OCI-M1 (cell line): Measurements from ENCODE around the gene HSD17B14.

Experiments used
- DNase-seq: peaks from one replicate; lab custom pipeline; 2025; lab: John Stamatoyannopoulos, UW

Gene HSD17B14

DNA sequence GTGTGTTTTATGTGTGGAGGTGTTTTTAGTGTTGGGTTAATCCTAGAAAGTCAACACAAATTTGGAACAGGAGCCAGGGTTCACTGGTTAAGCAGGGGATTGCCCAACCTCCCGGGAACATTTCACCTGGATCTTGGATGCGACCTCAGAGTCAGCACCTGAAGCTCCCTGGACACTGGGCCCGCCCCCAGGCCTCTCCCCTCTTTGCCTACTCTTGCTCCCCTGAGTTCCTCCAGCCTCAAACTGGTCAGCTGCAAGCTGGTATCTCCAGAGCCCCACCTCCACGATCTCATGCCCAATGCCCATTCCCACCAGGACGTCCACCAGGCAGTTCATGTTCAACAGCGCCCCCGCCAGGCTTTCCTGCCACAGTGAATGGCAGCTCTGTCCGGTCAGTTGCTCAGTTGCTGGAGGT lies 9.7 kb downstream of the HSD17B14 start:
- no peak for DNase-seq

DNA sequence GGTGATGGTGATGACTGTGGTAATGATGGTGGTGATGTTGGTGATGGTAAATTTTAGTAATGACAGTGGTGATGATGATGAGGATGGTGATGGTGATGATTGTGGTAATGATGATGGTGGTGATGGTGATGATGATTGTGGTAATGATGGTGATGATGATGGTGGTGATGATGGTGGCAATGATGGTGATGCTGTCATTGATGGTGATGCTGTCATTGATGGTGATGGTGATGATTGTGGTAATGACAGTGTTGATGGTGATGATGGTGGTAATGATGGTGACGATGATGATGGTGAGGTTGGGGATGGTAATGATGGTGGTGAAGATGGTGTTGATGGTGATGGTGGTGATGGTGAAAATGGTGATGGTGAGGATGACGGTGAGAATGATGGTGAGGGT lies 13.8 kb downstream of the HSD17B14 start:
- DNase-seq: no peak

DNA sequence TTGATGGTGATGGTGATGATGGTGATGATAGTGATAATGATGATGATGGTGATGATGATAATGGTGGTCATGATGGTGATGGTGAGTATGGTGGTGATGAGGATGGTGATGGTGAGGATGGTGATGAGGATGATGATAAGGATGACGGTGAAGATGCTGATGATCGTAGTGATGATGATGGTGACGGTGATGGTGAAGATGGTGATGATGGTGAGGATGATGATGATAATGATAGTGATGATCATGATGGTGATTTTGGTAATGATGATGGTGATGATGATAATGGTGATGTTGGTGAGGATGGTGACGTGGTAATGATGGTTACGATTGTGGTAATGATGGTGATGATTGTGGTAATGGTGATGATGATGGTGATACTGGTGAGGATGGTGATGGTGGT lies 14.7 kb downstream of the HSD17B14 start:
- no peak for DNase-seq

DNA sequence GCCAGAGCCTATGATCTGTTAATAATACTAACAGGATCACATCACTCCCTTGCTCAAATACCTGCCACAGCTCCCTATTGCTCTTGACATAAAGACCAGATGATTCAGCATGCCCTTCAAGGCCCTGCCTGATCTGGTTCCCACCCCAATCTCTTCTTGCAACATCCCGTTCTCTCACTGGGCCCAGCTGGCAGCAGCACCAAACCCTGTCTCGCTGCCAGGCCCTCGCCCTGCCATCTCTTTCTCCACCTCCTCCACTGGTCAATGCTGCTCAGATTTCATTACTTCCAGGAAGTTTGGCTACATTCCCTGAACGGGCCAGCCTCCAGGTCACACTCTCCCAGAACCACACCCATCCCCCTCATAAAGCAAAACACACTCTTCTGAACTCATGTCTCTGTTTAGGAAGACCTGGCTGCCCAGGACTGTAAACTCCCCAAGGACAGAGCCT lies 16.9 kb downstream of the HSD17B14 start:
- DNase-seq: peak; percentile 37

DNA sequence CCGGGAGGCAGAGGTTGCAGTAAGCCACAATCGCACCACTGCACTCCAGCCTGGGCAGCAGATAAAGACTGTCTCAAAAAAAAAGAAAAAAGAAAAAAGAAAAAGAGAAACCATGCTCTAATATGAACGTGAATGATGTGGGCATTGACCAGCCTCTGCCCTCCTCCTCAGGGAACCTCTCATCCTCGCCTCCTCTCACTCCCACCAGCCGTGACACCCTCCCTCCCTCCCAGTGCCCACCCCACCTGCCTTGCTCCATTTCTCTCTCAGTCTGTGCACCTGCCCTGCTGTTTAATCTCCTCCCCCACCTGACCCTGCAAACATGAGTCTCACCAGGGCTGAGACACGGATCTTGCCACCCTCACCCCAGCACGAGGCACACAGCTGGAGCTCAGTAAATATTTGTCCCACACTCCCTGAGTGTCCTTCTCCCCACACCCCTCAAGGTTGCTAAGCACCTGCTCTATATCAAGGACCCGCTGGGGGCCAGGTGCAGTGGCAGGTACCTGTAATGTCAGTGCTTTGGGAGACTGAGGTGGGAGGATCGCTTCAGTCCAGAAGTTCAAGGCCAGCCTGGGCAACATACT lies 18.0 kb downstream of the HSD17B14 start:
- no peak for DNase-seq

DNA sequence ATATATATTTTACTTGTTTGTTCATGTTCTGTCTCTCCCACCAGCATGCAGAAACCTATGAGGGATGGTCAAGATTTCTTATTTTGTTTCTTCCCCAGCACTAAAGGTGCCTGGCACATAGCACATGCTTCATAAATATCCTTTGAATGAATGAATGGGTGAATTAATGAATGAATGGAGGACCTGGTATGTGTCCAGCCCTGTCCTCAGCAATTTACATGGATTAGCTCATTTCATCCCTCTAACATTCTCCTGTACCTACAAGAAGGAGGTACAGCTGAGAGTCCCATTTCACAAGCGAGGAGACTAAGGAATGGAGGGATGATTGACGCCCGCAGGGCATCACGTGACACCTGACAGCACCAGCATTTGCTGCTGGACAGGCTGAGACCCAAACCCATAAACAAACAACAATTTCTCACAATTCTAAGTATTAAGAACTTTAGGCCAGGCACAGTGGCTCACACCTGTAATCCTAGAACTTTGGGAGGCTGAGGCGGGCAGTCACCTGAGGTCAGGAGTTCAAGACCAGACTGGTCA lies 18.6 kb downstream of the HSD17B14 start:
- no peak for DNase-seq

DNA sequence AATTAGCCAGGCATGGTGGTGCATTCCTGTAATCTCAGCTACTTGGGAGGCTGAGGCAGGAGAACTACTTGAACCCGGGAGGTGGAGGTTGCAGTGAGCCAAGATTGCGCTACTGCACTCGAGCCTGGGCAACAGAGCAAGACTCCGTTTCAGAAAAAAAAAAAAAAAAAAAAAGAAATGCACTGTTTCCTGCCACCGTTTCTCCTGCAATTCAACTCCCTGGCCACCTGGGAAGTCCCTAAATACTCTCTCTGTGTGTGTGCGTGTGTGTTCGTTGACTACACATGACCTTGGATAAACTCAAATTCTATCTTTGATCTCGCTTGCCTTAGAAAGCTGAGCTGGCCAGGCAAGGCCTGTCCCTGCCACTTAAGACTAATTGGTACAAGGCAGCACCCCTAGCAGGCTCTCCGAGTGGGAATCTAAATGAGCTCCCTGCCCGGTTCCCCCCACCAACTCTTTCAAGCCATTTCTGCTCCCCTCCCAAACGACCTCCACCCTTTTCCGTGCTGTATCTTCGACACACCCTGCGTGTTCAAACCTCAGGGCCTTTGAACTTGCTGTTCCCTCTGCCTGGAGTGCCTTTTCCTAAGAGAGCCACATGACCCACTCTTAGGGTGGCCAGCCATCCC lies 20.3 kb downstream of the HSD17B14 start:
- DNase-seq: peak; percentile 52

DNA sequence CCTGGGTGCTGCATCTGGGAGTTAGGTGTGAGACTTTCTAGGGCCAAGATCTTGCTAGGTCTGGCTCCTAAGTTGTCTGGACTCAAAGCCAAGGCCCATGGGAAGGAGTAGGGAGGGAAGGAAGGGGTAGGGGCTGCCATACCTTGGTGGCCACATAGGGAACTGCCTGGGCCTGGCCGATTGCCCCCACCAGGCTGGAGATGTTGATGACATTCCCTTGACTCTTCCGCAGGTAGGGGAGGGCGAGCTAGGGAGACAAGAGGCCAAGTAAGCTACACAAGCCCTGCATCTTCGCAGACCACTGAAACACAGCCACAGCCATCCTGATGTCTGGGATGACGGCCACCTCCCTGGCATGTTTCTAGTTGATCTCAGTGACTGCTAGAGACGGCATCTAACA lies 21.4 kb downstream of the HSD17B14 start:
- DNase-seq: no peak

DNA sequence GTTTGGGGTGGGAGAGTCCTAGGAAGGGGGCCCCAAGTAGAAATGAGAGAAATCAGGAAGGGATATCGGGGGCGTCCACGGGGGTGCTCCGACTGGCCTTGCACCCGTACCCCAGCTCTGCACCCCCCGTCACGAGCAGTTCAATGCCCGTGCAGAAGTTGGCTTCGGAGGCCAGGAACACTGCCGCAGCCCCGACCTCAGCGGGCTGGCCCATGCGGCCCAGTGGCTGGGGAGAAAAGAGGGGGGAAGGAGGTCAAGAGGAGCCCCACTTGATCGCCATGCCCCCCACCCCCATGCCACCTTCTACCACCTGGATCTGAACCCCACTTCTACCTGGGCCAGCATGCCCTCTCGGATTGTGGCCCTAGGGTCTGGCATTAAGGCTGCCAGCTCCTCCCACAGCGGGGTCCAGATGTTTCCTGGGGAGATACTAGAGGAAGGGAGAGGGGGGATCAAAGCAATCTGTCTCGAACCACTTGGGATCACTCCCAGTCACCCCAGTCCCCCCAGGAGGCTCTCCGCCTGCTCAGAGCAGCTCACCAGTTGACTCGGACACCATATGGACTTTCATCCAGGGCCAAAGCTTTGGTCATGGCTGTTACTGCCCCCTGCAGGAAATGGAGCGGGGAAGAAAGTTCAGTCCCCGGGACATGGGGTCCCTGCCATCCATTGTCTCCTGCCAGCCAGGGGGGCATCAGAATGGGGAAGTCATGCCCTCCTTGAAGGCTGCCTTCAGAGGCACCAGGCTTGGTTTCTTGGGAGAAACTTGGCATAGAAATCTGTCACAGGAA lies 23.0 kb downstream of the HSD17B14 start:
- peak; percentile 23 for DNase-seq

DNA sequence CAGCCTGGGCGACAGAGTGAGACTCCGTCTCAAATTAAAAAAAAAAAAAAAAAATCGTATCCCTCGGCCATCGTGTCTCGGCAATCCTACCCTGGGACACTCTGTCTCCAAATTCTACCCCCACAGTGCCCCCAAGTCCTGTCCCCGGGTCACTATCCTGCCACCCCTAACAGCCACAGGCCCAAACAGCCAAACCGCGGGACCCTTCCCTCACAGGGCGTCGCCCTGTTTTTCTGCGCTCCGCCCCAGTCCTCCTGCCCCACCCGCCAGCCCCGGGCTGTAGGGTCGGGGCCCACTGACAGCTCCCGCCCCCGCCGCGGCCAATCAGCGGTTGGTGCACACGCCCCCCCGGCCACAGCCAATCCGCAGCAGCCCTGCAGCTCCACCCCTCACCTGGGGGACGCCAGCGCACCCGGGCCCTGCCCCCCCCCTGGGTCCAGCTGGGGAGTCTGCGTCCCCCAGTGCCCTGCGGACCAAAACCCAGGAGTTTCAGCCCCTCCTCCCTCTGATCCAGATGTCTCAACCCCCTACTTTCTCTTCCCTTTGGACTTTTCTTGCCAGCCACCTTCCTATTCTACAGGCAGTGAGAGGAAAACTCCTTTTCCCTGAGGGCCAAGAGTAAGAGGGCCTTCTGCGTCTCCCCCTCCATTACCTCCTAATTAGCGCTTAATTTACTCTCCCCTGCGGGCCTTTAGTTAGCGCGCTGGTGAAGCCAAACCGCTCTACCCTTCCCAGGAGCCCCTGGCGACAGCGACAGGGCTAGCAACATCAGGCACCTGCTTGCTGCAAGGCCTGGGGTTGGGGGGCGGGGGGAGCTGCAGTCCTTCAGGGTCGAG lies 24.0 kb downstream of the HSD17B14 start:
- peak; percentile 90 for DNase-seq

DNA sequence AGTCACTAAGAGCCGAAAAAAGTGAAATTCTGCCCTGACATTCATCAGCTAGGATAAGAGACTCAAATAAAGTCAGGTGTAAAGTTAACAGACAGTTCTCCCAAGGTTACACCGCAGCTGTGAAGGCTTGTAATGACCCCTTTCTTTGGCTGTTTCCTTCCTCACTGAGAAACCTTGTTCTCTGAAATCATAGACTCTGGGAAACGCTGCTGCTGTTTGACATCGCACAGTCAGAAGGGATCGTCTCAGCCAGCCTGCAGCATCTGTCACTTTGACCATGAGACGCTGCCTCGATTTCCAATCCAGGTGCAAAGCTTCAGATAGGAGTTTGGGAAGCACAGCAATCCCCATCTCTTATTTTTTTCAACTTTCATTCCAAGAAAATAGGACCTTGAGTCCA lies 26.1 kb downstream of the HSD17B14 start:
- DNase-seq: peak; percentile 46

DNA sequence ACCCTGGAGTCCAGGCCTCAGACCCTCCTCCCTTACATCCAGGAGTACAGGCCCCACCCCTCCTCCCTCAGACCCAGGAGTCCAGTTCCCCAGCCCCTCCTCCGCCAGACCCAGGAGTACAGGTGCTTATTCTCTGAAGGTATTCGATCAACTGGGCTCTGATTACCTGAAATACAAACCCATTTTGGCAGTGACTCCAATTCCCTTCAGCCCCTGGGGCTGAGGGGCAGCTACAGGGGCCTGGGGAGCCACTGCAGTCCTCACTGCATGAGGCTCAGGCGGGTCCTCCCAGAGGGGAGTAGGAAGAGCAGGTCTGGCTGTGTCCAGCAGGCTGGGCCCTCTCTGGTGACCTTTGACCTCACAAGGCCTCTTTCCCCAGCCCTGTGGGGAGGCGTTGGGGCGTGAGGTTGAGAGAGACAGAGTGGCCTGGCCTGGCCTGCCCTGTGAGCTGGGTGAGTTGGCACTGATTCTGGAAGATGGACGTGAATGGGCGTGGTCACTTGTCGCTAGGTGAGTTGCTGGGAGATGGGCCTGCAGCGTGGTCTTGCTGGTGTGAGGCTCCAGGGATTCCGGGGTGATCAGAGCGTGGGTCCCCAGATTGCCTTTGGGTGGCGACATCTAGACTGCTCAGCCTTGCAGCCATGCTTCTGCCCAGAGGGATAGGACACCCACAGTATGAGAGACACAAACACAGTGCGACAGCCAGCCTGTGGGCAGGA lies 28.5 kb downstream of the HSD17B14 start:
- DNase-seq: no peak

DNA sequence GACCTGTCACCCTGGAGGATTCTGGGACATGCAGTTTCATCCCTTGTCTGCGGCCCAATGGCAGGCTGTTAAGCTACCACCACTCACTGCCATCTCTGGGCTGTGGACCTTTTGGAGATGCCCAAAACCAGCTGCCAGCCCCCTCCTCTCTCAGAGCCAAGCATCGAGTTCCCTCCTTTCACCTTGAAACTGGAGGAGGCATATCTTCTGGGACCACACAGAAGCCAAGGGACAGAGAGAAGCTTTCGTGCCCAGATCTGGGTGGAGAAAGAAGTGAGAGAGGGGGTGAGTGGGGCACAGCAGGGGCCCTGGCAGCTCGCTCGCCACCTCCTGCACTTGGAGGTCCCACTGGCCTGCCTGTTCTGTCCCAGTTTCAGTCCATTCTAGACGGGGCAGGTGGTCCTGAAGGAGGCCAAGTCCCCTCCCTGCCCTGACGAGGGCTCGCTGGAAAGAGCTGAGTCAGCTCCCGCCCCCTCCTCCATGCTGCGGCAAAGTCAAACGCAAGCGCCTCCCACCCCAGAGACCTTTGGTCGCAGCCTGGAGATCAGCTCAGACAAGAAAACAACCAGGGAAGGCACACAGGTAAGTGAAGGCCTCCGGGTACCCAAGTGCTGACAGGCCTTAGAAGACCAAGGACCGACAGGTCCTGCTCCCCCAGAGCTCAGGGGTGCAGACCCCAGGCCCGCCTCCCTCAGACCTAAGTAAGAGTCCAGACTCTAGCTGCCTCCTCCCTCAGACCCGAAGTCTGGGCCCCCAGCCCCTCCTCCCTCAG lies 29.3 kb downstream of the HSD17B14 start:
- DNase-seq: no peak

DNA sequence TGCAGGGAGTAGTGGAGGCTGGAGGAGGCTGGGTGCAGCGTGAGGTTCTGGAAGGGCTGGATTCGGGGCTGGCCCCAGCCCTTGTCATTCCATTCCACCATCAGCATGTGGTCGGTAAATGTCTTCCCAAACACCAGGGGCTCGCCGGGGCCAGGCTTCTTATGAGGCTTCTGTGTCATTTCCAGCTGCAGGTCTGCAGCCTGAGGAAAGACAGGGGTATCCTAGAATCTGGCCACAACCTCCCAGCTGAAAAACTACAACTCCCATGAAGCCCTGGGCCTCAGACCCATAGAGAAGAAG lies 29.8 kb downstream of the HSD17B14 start:
- peak; percentile 61 for DNase-seq

DNA sequence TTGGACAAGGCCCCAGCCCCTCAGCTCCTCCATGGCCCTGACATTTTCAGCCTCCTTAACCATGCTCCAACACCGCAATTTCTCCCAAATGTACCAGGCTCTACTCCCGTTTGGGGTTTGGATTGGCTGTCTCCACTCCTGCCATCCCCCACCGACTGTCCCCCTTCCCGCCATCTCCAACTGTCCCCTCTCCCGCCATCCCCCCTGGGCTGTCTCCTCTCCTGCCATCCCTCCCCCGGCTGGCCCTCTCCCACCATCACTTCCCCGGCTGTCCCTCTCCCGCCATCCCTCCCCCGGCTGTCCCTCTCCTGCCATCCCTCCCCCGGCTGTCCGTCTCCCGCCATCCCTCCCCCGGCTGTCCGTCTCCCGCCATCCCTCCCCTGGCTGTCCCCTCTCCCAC lies 30.8 kb downstream of the HSD17B14 start:
- DNase-seq: no peak

DNA sequence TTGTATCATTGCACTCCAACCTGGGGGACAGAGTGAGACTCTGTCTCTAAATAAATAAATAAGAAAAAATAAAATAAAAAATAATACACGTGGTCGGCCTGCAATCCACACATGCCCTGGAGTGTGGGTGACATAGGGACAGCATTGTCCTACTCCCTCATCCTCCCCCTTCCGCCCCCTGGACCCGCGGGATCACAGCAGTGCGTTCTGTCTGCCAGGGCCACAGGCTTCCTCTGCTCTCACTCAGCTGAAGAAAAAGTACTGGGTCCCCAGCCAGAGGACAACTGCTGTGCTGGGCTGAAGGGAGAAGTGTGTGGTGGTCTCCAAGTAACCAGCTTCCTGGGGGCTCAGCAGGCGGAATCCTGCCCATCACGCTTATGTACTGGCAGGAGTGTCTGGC lies 31.8 kb downstream of the HSD17B14 start:
- DNase-seq: no peak

DNA sequence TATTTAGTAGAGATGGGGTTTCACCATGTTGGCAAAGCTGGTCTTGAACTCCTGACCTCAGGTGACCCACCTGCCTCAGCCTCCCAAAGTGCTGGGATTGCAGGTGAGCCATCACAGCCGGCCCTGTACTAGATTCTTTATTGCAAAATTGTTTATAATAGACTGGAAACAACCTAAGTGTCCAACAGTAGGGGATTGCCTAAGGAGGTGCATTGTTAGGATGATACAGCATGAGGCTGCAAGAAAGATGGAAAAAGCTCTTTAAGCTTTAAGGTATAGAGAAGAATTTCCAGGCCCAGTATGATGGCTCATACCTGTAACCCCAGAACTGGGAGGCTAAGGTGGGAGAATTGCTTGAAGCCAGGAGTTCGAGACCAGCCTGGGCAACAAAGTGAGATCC lies 33.7 kb downstream of the HSD17B14 start:
- DNase-seq: no peak

DNA sequence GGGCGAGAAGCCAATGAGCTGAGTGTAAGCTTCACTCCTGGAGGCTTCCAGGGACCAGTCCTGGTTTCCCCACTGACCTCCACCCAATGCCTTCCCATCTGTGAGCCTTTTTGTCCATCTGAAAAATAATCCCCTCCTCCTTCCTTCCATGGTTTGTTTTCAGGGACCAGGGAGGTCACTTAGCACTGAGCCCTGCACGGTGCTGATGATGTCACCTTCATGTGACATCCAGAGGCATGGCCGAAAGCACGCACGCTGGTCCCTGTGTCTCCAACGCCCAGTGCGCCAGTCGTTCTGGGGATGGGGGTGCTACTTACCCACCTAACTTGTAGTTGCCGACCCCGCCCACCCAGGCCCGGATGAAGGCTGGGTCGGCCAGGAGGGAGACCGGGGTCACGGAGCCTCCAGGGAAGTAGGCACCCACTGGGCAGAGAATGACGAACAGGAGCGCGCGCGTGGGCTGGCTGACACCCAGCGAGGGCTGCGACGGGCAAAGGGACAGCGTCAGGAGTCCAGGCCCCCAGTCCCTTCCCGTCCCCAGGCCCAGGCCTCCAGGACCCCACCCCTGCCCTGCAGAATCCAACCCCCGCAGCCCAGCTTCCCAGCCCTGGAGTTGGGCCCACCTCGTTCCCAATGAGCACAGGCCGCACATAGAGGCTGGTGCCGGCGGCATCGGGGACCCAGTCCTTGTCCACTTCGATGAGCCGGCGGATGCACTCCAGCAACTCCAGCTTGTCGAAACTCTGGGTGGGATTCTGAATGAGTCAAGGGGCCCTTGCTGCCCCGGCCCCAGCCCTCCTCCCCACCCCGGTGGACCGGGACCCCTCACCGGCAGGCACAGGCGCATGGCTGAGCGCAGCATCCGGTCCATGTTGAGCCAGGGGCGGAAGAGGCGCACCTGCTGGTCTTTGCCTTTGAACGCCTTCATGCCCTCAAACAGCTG lies 36.7 kb downstream of the HSD17B14 start:
- DNase-seq: no peak

DNA sequence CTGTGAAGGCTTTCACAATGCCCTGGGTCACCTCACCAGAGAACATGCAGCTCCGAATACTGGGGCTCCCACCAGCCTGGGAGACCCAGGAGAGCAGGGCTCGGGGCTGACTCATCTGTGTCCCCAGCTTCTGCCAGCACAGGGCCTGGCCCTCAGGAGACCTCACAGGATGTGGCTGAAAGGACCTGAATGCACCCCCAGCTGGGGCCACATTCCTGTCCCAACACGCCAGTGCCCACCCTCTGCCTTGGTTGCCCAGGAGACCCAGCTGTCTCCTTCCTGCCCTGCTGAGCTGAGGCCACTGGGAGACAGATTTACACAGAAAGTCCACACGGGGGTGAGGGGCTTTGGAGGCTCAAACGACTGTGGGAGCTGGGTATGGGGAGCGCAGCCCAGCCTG lies 37.4 kb downstream of the HSD17B14 start:
- DNase-seq: no peak

DNA sequence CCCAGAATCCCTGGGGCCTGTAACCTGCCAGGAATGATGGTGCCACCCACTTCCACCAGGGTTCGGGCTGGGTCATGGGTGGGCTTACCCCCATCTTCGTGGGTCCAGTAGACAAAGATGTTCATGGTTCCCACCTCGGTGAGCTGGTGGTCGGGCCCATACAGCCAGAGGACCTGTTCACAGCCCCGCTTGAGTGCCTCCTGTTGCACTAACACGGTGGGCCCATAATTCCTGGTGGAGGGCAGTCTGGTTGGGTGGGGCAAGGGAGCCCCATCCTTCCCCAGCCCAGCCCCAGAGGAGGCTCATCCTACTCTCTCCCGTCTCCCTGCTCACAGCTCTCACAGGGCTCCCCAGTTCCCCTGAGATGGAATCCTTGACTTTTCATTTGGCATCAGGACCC lies 39.2 kb downstream of the HSD17B14 start:
- no peak for DNase-seq
